Activated CD4-positive, alpha-beta T cell treated with anti-CD3 and anti-CD28 coated beads, Interleukin-2, amount 50 U/mL, for 1 hour (primary cell): ENCODE data around the gene ACRBP.

Experiments
- DNase-seq: peaks from one replicate; pipeline ENCODE4 v3.0.0-alpha.2; 2020

ACRBP gene

GRCh38 chr12:6646276-6647082, 753 bp downstream of the ACRBP start:
- no peak for DNase-seq

- no peak for DNase-seq
Measured at GRCh38 chr12:6644903-6645302, 2.3 kb downstream of the ACRBP start.

GRCh38 chr12:6644257-6644596, 3.0 kb downstream of the ACRBP start:
- DNase-seq = no peak

- no peak for DNase-seq
Measured at GRCh38 chr12:6643569-6644256, 3.5 kb downstream of the ACRBP start.

- no peak for DNase-seq
Measured at GRCh38 chr12:6641131-6641530, 6.1 kb downstream of the ACRBP start.

GRCh38 chr12:6640497-6640896, 6.7 kb downstream of the ACRBP start:
- no peak for DNase-seq

GRCh38 chr12:6639151-6639801, 8.0 kb downstream of the ACRBP start:
- no peak for DNase-seq

GRCh38 chr12:6638305-6638704, 8.9 kb downstream of the ACRBP start:
- DNase-seq = no peak

GRCh38 chr12:6635856-6636531, 11.2 kb downstream of the ACRBP start, which contains the start of gene LPAR5:
TSS of gene LPAR5 (minus strand) at chr12:6635959. CDS start at chr12:6621248, 14,711 bp downstream.
- DNase-seq = no peak

GRCh38 chr12:6635375-6635855, 11.8 kb downstream of the ACRBP start:
- peak; percentile 39 for DNase-seq

- DNase-seq = peak; percentile 43
Measured at GRCh38 chr12:6632026-6632983, 14.9 kb downstream of the ACRBP start.

- DNase-seq = no peak
Measured at GRCh38 chr12:6631549-6631961, 15.7 kb downstream of the ACRBP start.

- DNase-seq = no peak
Measured at GRCh38 chr12:6630736-6631135, 16.5 kb downstream of the ACRBP start.

- no peak for DNase-seq
Measured at GRCh38 chr12:6627616-6628015, 19.6 kb downstream of the ACRBP start.

- DNase-seq = no peak
Measured at GRCh38 chr12:6626654-6627283, 20.5 kb downstream of the ACRBP start.

GRCh38 chr12:6620885-6621274, 26.4 kb downstream of the ACRBP start:
- DNase-seq = no peak

- peak; percentile 47 for DNase-seq
Measured at GRCh38 chr12:6620137-6620884, 26.9 kb downstream of the ACRBP start.

- DNase-seq = no peak
Measured at GRCh38 chr12:6618483-6619225, 28.6 kb downstream of the ACRBP start.

GRCh38 chr12:6615802-6616201, 31.4 kb downstream of the ACRBP start:
- no peak for DNase-seq
